Subcutaneous abdominal adipose tissue (tissue), 5 donors: ENCODE results near the gene PLSCR2.

ENCODE experiments used
- H3K27ac ChIP-seq: one replicate; pipeline ENCODE4 v1.7.0; 2013; ENCODE audit warnings: low read depth, mild to moderate bottlenecking, inconsistent platforms, low read length, moderate library complexity
- H3K27me3 ChIP-seq, 5 donors: one replicate each; pipeline ENCODE4 v1.7.0; 2013; ENCODE audit warnings: low read length in 5 of 5, inconsistent platforms in 1 of 5; ENCODE audit not compliant: control insufficient read depth in 5 of 5, insufficient read depth in 4 of 5
- H3K36me3 ChIP-seq, 5 donors: one replicate each; pipeline ENCODE4 v1.7.0; 2013; ENCODE audit warnings: low read length in 5 of 5; ENCODE audit not compliant: control insufficient read depth in 5 of 5, insufficient read depth in 5 of 5
- H3K4me1 ChIP-seq, 5 donors: one replicate each; pipeline ENCODE4 v1.7.0; 2013; ENCODE audit warnings: low read length in 5 of 5, mild to moderate bottlenecking in 3 of 5, moderate library complexity in 1 of 5; ENCODE audit not compliant: control insufficient read depth in 5 of 5, insufficient read depth in 5 of 5
- H3K4me3 ChIP-seq, 5 donors: one replicate each; pipeline ENCODE4 v1.7.0; 2013; ENCODE audit warnings: low read length in 5 of 5, low read depth in 1 of 5
- H3K9ac ChIP-seq, 5 donors: one replicate each; pipeline ENCODE4 v1.7.0; 2013; ENCODE audit warnings: low read length in 5 of 5, mild to moderate bottlenecking in 4 of 5, moderate library complexity in 3 of 5
- H3K9me3 ChIP-seq, 5 donors: one replicate each; pipeline ENCODE4 v1.7.0; 2013; ENCODE audit warnings: low read length in 5 of 5; ENCODE audit not compliant: control insufficient read depth in 5 of 5
- donor health status: healthy.
- donor health status: healthy.
- donor health status: healthy.
- donor health status: healthy.
- donor health status: healthy.

PLSCR2 gene, protein sequence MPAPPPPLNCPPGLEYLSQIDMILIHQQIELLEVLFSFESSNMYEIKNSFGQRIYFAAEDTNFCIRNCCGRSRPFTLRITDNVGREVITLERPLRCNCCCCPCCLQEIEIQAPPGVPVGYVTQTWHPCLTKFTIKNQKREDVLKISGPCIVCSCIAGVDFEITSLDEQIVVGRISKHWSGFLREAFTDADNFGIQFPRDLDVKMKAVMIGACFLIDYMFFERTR

DNA sequence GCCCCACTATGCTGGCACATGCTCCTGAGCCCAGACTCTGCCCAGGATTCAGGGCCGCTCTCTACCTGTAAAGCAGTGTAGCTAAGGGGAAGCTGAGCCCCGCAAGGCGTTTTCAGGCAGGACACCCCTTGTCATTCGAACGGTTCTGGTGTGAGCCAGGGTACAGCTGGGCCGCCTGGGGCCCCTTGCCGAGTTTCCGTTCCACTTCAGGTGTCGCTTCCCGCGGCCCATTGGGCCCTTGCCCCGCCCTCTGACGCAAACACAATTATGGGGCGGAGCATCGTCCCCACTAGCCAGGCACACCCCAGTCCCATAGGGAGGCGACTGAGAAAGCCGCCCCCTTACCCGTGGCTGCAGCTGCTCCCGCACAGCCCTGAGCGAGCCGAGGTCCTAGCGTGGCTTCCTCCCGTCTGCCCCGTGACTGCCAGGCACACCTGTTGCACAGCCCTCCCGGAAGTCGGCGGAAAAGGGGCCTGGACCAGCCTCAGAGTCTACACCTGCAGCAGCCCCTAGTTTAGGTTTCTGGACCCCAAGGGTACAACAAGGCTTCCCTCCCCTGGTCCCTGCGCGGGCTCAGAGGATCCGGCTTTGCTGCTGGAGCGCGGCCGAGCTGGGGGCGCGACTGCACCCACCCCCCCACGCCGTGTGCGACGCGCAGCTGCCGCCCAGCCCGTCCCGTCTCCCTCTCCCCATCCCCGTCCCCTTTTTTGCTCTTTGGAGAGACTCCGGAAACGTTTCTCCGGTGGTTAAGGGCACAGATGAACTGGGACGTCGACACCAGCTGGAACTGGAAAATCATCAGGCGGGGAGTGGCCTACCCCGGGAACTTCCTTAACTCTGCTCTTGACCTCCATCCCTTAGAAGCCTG is at the start of gene PLSCR2:
Gene PLSCR2, minus strand, starts transcription at position 412 of the 868 bp plus-strand sequence. CDS start 9,657 bp downstream, outside the sequence.
- H3K4me3 ChIP-seq: peak within 1 kb of the TSS; percentile 75 to 86 (median 77)
- peak within 1 kb of the TSS in 3 of 5 donors; percentile 43 to 79 (median 55) for H3K9ac ChIP-seq
- H3K27me3 ChIP-seq: no peaks in the 10 kb centered on the region
- H3K4me1 ChIP-seq: peaks cover 0 to 12% (median 10%) of the 10 kb centered on the region in 5 donors
- peak within 1 kb of the TSS; percentile 17 for H3K27ac ChIP-seq
- no peaks in the 10 kb centered on the region for H3K36me3 ChIP-seq
- no peaks in the 10 kb centered on the region for H3K9me3 ChIP-seq

DNA sequence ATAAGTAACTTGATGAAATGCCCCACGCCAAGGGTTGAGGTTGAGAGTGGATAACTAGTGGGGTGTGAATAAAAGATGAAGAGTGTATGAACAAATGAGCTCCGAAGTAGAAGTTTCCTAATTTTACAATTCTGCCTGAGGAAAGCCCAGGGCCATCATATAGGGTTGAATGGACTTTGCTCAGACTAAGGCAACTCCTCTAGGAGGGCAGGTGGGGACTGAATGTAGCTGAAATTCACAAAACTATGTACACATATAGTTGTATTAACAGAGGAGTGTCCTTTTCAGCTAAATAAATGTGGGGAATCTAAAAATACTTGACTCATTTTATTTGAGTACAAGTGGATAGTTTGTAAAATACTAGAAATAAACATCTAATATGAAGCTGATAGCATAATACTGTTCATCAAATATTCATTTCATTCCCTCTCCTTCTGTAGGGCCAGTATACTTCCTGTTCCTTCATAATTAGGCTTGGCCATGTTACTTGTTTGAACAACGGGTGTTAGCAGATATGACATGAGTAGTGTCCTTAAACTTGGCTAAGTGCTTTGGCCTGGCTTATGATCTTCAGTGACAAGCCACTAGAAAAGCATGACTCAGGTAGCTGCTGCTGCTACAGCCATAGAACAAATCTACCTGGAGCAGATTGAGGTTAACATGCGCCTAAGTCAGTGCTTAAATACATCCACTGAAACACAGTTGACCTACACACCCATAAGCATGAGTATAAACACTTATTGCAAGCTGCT is 48.5 kb upstream of the PLSCR2 start:
- H3K9ac ChIP-seq: no peak overlapping the region
- H3K27me3 ChIP-seq: no peaks in the 10 kb centered on the region
- no peak overlapping the region for H3K4me3 ChIP-seq
- no peak overlapping the region for H3K27ac ChIP-seq
- peaks cover 10 to 42% (median 21%) of the 10 kb centered on the region in 5 donors for H3K36me3 ChIP-seq
- peaks cover 0 to 3% (median 0%) of the 10 kb centered on the region in 5 donors for H3K4me1 ChIP-seq
- H3K9me3 ChIP-seq: no peaks in the 10 kb centered on the region

DNA sequence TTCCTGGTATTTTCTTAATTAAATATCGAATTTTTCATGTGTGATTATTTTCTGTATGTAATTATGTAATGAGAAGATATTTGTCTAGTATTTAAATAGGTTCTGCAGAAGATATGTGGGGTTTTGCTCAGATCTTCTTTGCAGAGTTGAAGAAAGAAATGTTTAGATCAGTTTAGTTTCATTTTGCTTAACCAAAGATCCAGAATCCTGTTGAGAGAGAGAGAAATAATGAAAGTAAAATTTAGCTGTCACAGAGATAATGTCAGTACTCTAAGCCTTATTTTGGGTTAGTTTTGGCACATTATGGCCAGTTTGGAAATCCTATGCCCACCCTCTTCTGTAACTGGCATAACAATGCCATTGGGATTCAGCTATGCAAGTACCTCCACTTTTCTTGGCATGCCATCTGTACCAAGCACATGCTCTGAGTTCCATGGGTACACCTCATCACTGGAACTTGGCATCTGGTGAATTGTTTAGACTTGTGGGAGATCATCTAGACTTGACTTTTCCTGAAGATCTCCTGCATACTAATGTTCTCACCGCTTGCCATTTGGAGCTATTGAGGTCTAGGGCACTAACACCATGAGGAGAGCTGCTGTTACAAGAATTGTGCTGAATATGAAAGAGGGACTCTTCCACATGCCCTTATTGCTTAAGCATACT is 44.2 kb upstream of the PLSCR2 start:
- Histone ChIP-seq H3K9me3 (no peaks in the 10 kb centered on the region), H3K27me3 (no peaks in the 10 kb centered on the region), H3K4me1 (peaks cover 0 to 3% (median 0%) of the 10 kb centered on the region in 5 donors), H3K4me3 (no peak overlapping the region), H3K27ac (no peak overlapping the region), H3K9ac (no peak overlapping the region), H3K36me3 (peaks cover 10 to 21% (median 14%) of the 10 kb centered on the region in 5 donors)

DNA sequence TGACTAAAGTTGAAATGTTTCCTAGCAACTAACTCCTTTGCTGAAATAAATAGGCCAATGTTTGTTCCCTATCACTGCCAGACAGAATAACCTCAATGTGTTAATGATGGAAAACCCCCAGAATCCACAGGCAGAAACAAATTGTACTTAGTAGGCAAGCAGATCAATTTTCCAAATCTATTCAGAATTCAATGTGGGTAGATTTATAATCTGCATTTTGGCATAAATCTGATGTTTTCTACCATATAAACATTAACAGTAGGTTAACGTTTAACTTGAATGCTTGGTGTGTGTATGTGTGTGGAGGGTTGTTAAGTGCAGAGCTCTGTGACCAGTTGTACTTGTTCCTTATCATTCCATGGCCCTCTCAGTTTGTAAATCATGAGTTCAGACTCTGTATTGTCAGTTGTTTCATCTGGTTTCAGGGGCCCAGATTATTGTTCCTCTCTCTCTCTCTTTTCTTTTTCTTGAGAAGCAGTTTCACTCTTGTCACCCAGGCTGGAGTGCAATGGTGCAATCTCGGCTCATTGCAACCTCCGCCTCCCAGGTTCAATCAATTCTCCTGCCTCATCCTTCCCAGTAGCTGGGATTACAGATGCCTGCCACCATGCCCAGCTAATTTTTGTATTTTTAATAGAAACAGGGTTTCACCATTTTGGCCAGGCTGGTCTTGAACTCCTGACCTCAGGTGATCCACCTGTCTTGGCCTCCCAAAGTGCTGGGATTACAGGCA is 42.2 kb upstream of the PLSCR2 start:
- Histone ChIP-seq H3K4me1 (peaks cover 0 to 14% (median 0%) of the 10 kb centered on the region in 5 donors), H3K27ac (no peak overlapping the region), H3K9me3 (no peaks in the 10 kb centered on the region), H3K36me3 (peaks cover 10 to 17% (median 11%) of the 10 kb centered on the region in 5 donors), H3K9ac (no peak overlapping the region), H3K27me3 (no peaks in the 10 kb centered on the region), H3K4me3 (no peak overlapping the region)

DNA sequence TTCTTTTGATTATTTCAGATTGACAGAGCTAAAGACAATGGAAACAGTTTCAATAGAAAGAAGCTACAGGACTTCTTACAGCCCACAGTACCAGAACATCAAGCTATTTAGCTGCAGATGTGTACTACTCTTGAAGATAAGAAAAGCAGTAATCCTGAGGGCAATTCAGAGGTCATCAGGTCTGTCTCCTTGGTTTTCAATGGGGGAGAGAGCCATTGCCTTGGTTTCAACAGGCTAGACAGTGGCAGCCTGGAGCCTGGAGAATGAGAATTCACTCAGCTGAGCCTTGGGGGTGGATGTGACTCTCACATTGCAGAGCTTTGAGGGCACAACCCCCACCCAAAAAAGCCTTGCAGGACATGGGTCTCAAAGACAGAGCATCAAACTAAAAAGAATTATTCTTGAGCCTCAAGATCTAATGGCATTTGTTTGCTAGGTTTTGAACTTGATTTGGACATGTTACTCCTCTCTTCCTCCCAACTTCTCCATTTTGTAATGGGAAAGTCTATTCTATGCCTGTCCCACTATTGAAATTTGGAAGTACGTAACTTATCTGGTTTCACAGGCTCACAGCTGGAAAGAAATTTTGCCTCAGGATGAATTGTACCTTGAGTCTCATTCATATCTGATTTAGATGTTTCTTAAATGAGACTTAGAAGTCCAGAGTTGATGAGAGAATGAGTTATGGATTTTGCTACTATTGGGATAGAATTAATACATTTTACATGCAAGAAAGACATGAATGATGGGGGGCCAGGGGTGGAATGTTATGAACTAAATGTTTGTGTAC is 38.2 kb upstream of the PLSCR2 start:
- peak overlapping the region; percentile 69 for H3K27ac ChIP-seq

DNA sequence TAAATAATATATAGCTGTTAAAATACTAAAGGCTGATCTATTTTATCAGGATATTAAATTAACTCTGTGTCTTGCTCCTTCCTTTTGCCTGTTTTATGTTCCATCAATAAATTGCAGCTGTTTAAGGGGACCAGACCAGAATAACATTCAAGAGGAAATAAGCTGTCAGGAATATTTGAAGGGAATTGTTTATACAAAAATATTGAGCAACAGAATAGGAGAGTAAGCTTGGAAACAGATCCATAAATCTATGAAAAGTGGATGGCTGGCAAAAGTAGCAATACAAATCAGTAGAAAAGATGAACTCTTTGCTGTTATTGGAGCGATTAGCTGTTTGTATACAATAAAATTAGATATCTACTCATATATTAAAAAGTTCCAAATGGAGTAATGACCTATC is 36.2 kb upstream of the PLSCR2 start:
- Histone ChIP-seq H3K36me3 (no peaks in the 10 kb centered on the region), H3K9me3 (no peaks in the 10 kb centered on the region), H3K27ac (no peak overlapping the region), H3K9ac (no peak overlapping the region), H3K4me1 (peaks cover 0 to 20% (median 5%) of the 10 kb centered on the region in 5 donors), H3K27me3 (no peaks in the 10 kb centered on the region), H3K4me3 (no peak overlapping the region)

More for the DNA sequence above, 38.2 kb upstream of the PLSCR2 start:
- Histone ChIP-seq H3K4me3 (no peak overlapping the region), H3K9ac (no peak overlapping the region), H3K27me3 (no peaks in the 10 kb centered on the region), H3K9me3 (no peaks in the 10 kb centered on the region), H3K36me3 (no peaks in the 10 kb centered on the region), H3K4me1 (peaks cover 0 to 20% (median 5%) of the 10 kb centered on the region in 5 donors)

DNA sequence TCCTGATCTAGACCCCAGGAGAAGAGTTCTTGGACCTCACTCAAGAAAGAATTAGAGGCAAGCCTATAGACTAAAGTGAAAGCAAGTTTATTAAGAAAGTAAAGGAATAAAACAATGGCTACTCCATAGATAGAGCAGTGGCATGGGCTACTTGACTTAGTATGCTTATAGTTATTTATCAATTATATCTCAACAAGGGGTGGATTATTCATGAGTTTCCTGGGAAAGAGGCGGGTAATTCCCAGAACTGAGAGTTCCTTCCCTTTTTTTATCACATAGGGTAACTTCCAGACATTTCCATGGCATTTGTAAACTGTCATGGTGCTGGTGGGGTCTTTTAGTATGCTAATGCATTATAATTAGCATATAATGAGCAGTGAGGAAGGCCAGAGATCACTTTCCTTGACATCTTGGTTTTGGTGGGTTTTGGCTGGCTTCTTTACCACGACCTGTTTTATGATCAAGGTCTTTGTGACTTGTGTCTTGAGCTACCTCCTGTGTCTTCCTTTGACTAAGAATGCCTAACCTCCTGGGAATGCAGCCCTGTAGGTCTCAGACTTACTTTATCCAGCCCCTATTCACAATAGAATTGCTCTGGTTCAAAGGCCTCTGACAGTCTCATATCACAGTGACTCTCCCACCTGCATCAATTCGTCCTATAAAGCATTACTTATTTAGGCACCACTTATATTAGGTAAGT is 35.3 kb upstream of the PLSCR2 start:
- no peak overlapping the region for H3K4me3 ChIP-seq
- no peak overlapping the region for H3K27ac ChIP-seq
- no peaks in the 10 kb centered on the region for H3K27me3 ChIP-seq
- no peaks in the 10 kb centered on the region for H3K36me3 ChIP-seq
- H3K4me1 ChIP-seq: peaks cover 0 to 20% (median 5%) of the 10 kb centered on the region in 5 donors
- H3K9ac ChIP-seq: no peak overlapping the region
- H3K9me3 ChIP-seq: no peaks in the 10 kb centered on the region

DNA sequence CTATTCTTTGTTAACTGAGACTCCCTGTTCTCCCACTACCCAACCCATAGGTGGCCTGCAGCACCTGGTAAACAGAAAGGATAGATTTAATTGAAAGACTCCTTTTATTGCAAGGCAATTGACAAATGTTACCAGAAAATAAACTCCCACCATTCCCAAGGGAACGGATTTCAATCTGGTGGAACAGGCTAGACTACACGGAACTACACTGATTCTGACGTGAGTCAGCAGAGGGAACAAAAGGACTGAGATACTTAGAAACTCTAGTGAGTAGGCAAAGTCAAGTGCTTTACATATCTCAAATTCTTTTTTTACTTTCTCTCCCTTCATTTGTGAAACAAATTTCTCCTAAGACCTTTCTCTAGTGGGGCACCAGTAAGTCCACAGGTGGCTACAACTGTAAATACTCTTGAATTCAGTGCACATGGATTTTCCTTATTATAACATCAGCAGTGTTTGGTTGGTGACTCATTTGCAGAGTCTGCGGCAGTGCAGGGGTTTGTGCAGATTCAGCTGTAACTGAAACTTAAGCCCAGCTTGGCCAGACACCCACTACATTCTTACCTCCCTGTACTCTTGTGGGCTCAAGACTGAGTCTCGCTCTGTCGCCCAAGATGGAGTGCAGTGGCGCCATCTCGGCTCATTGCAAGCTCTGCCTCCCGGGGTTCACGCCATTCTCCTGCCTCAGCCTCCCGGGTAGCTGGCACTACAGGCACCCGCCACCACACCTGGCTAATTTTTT is 34.3 kb upstream of the PLSCR2 start:
- Histone ChIP-seq H3K27me3 (no peaks in the 10 kb centered on the region), H3K36me3 (no peaks in the 10 kb centered on the region), H3K4me1 (peaks cover 0 to 20% (median 5%) of the 10 kb centered on the region in 5 donors), H3K27ac (no peak overlapping the region), H3K4me3 (no peak overlapping the region), H3K9ac (no peak overlapping the region), H3K9me3 (no peaks in the 10 kb centered on the region)
